ENCODE data around the gene MED12L.
A peak's percentile ranks its signal among the peaks of the same experiment; 100 is the strongest.
"Not testable (repeated sequence)": the region's sequence is repeated elsewhere in the genome, so short reads cannot be mapped to it uniquely, and the experiment has no call there.

MED12L gene

DNA sequence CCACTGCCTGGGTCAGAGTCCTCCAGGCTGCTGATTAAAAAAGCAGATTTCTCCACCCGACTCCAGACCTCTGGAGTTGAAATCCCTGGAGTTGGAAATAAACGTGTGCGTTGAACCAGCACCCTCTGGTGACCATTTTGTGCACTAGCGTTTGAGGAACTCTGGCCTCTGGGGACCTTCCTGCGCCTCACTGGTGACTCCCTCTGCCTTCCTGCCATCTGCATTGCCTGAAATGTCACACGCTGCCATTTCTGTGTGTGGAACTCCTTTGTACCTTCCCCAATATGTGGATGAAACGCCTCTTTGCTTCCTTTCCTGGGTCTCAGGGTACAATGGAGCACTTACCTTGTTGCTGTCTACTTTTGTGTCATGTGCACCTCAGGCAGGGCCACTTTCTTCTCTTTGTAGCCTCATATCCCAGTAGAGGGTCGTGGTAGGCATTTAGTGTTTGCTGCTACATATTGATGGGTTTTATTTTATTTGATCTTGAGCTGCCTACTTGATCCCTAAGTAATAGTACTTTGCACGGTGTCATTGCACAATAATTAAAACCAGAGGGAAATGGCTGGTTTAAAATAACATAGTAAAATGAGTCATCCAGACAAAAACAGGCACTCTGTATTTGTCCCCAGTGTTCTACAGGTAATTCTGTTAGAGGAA lies 60.7 kb downstream of the MED12L start:
- DNase-seq: peak; percentile 75

DNA sequence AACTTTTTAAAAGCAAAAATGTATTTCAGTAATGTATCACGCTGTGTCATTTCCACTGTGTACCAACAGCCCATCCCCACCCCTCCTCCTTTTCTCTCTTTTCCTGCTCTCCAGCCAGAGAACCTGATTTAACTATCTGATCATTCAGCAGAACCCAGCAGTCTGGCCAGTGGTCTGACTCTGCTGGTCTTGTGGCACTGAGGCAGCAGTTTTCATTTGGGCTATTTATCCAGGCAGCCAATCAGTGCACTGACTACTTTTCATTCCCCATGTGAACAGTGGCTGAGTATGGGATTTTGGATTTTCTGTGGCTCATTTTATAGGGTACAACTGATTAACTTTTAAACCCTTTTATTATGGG lies 61.2 kb downstream of the MED12L start:
- DNase-seq: no peak

DNA sequence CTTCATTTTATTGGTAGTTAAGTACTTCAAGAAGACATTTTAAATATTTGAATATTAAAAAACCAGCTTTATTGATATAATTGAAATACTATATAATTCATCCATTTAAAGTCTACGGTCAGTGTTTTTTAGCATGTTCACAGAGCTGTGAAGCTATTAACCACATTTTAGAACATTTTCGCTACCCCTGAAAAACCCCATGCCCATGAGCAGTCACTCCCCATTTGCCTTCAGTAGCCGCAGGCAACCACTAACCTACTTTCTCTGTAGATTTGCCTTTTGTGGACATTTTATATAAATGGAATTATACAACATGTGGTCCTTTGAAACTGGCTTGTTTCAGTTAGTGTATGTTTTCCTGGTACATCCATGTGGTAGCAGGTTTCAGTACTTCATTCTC lies 61.8 kb downstream of the MED12L start:
- no peak for DNase-seq

DNA sequence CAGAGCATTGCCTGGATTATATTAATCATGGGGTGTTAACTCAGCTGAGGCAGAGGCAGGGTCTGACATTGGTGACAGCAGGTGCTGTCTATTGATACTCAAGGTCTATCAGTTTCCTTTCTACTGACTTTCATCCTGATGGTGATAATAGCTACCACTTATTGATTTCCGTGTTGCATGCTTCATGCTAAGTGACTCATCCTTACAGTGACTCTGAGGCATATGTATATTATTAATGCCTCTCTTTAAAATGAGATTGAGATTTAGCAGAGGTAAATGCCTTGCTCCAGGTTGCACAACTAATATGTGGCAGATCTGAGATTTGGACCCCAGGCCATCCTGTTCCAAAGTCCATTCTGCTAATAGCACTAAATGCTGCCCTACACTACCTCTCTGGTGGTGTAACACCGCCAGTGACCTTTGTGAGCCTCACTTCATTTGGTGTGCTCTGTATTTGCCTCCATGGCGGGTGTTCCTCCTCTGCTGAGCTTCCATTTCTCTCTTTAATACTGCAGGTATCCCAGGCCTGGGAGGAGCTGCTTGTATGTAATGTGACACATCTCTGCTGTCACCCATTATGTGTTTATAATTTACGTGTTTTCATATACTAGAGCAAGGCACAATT lies 67.1 kb downstream of the MED12L start:
- DNase-seq: no peak

DNA sequence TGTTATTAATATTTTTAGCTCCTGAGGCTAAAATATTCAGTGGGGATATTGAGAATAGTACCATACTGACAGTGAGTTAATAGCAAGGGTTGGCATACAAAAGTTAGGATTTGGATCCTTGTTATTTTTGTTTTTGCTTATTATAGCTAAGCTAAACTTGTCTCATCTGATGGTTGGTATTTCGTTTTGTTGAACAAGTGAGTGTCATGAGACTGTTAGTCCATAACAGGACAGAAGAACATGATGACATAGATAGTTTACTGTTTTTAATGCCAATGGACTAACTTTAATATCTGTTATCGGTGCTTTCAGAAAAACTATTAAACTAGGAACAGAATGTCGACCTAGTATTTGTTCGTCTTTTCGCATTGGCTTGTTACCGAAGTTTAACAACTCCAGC lies 69.1 kb downstream of the MED12L start:
- DNase-seq: no peak

DNA sequence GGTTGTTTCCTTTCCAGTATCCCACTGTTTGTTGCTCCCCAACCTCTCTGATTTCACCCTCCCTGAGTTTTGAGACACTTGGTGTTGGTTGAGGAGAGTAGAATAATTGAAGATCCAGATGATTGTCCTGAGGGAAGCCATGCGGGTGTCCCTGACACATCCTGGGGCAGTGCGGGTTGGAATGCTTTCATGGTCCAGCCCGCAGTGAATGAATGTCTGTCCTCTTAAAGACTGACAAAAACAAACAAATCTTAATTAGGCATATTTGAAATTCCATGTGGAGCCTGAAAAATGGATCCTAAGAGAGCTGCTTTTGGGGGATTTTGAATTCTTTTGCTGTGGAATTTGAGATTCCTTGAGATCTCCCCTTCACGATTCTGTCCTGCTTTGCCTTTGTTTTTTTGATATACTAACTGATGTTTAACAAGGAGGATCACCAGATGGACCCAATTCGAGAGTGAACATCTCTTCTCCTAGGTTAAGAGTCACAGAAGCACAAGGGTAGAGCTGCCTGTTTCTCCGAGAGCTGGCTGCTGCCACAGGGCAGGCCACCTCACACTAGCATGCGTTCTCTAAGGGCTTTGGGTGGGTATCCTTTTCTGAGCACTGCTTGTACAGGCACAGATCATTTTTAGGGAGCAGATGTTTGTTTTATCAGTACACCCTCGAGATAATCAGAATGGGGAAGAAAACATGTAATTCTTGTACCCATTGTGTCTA lies 70.1 kb downstream of the MED12L start:
- DNase-seq: no peak

DNA sequence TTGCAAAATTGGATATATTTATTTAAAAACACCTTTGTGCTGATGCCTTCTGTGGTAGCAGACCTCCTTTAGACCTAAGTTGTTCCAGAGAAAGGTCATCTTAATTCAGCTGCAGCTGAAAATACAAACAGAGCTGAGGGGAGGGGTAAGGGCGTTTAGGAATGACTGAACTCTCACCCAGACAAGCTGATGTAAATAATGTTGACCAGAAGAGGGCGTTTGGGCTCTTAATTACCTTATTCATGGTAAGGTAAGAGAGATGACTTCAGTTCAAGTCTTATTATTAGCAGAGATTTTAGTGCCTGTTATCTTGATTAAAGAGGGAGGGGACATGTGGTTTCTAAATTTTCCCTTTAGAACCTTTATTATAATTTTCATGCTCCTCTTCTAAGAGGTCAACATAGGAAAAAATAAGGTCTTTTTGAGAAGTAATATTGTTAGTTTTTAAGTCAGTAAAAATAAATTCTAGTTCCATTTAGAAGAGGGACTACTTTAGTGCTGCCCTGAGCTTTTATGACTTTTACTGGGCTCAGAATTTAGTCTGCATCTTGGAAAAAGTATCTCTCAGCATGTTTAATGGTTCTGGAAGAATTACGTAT lies 71.3 kb downstream of the MED12L start:
- DNase-seq: no peak

DNA sequence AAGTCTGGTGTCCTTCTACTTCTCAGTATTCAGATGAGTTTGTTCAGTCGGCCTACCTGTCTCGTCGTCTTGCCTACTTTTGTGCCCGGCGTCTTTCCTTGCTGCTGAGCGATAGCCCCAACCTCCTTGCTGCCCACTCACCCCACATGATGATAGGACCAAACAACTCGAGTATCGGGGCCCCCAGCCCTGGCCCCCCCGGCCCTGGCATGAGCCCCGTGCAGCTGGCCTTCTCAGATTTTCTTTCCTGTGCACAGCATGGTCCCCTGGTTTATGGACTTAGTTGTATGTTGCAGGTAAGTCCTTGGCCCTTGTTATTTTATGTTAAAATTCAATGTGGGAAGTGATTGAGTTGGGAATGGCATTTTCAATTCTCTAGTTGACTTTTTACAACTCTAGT lies 74.3 kb downstream of the MED12L start:
- DNase-seq: no peak

DNA sequence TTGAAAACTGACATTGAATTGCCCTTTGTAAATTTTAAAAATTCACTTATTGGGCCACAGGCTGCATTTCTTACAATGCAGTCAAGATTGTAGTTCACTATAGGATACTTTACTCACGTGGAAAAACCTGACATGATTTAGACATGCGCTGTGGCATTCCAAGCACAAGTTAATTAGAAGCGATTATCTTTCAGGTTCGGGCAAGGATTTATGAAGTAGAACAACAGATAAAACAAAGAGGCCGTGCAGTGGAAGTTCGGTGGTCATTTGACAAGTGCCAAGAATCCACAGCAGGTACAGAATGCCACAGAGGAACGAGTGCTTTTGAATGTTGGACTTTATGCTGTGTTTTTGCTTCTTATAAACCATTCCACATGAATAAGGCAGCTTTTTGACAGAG lies 79.8 kb downstream of the MED12L start:
- DNase-seq: no peak

DNA sequence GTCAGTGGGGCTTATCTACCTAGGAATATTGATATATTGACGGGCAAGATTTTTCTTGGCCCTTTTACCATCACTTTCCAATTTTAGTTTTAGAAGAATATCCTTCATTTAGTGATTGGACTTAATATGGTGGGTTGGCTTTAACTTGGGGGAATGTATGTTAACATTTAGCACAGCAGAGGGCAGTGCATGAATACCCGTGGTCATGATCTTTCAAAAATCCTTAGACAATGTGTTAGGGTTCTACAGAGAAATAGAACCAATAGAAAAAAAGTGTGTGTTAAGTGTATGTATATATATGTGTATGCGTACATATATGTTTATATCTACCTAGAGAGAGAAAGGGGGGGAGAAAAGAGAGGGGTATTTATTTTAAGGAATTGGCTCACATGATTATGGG lies 80.7 kb downstream of the MED12L start:
- no peak for DNase-seq

DNA sequence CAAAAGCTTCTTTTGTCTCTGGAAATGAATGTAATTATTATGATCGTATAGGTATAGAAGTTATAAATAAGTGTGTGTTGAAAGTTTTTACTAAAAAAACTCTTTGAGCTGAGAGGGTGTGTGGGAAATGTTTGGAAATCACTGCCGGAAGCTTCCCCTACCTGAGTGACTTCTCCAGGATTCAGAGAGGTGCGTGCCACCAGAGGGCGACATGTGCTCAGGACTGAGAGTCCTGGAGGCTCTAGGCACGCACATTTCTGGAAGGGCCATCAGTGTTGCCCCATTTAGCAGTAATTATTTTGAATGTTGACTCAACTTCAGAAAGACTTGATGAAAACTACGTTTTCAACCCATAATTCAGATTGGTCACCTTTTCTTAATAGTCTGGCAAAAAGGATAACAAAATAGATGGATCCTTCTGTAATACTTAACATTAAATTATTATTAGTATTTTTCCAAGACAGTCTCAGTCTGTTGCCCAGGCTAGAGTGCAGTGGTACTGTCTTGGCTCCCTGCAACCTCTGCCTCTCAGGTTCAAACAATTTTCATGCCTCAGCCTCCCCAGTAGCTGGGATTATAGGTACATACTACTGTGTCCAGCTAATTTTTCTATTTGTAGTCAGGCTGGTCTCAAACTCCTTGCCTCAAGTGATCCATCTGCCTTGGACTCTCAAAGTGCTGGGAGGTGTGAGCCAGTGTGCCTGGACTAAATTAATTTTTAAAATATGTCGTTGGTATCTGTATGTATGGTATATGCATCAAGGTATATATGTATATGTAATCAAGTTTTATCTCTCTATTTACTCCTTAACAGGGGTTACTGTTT lies 83.0 kb downstream of the MED12L start:
- peak; percentile 56 for DNase-seq

DNA sequence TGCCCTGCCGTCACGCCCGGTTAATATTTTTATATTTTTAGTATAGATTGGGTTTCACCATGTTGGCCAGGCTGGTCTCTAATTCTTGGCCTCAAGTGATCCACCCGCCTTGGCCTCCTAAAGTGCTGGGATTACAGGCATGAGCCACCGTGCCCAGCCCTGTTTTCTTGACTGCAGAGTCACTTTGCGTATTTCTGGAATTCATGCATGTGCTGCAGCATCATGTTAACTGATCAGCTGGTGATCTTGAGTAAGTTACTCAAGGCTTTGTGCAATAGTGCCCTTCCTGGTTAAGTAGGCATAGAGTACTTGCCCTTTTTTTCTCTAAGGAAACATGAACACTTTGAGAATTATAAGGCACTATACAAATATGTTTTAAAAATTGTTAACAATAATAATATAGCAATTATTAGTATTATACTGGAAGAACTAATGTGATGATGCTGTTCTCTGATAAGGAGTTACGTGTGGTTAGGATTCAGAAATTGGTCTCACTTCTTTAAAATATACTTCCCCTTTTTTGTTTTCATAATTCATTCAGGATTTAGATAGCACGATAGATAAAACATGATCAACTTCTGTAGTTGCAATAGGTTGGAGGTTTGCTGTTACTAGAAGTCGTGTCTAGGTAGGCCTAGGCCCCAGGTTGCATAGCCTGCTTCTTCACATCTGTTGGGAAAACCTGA lies 83.9 kb downstream of the MED12L start:
- DNase-seq: no peak

DNA sequence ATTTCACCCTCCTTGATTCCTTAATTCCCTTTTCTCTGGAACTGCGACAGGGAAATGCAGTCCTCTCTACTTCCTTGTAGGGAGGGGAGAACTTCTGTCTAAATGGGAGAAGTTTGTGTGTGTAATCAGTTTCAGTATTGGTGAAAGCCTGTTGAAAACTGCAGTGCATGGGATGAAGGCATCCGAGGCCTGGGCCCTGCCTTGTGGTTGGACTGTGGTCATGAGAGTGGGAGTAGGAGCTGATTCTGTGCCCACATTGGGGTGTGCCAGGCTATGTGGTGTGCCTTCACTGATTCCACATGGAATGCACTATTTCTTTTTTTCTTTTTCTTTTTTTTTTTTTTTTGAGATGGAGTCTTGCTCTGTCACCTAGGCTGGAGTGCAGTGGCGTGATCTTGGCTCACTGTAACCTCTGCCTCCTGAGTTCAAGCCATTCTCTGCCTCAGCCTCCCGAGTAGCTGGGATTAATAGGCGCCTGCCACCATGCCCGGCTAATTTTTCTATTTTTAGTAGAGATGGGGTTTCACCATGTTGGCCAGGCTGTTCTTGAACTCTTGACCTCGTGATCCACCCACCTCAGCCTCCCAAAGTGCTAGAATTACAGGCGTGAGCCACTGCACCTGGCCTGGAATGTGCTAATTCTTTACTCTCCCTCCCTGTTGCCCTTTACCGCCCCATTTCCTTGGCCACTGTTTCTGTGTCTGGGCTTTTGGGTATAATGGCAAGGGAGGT lies 84.7 kb downstream of the MED12L start:
- DNase-seq: not testable (repeated sequence)

DNA sequence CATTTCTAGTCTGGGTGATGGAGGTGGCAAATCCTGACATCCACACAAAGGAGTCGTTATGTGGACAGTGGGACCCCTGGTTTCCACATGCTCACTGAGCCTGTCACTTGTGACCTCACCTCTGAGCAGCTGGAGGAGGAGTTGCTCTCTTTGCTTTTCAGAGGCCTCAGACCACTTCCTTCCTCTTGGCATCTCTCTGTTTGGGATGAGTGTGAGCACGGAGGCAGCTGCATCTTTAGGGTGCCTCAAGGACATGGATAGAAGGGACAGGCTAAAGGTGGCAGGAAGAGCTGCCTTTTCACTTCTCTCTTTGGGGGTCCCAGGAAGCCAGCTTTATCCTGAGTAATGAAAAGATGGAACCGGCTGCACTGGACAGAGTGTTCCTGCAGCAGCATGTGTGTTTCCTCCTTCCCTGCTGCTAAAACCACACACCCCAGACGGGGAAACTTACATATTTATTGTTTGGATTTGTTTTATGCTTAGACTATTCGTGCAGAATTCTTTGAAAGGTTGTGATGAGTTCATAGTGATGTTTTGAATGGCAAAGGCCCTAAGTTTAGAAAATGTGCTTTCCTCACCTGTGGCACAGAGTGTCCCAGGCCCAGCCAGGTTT lies 85.8 kb downstream of the MED12L start:
- DNase-seq: no peak

DNA sequence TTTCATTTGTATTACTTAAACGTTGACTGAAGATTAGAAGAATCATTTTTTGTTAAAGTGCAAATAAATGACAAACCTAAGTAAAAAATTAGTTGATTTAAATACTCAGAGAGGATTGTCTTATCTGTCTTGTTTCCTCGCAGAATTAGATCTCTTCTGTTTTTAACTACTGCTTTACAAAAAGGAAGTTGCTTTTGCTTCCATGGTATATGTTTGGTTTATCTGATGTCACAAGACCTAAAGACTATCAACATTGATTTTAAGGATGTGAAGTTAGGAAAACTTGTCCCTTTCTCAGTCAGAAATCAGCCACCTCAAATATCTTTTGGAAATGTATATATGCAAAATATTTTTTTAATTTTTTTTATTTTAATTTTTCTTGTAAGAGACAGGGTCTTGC lies 88.9 kb downstream of the MED12L start:
- no peak for DNase-seq

DNA sequence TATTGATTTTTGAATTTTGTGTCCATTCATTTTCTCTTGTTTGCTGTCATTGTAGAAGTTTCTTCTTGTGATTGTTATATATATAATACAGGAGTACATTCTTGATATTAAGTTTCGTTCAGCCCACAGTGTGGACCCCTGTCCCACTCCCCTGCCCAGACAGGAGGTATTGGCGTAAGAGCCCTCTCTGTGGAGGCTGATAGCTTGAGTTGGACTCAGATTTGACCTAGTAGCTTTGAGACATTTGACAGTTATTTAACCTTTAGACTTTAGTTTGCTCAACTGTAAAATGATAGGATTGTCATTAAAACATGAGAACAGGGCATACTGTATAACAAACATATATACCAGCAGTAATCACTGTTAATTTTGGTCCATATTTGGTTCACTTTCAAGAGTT lies 90.5 kb downstream of the MED12L start:
- no peak for DNase-seq

DNA sequence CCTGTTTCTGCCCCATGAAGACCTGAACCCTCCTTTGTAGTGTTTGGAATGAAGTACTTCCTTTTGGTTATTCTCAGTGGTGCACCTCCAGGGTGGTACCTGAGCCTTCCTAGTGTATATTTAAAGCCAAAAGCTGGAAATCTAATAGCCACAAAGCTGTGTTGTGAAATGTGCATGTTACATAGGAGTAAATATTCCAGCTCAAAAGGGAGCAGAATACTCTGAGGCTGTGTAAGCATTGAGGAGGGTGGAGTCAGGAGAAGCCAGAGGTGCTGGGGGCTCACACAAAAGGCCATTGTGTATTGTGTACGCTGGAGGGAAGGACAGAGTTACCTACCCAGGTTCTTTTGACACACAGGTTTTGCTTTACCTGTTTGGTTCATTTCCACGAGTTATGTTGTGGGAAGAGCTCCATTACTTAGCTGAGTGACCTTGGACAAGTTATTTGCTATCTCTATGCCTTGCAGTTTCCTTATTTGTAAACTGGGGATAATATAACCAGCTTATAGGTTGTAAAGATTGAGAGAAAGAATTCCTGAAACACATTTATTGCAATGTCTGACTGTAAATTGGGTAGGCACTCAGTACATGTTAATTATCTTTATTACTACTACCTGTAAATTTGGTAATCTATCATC lies 92.9 kb downstream of the MED12L start:
- DNase-seq: no peak

DNA sequence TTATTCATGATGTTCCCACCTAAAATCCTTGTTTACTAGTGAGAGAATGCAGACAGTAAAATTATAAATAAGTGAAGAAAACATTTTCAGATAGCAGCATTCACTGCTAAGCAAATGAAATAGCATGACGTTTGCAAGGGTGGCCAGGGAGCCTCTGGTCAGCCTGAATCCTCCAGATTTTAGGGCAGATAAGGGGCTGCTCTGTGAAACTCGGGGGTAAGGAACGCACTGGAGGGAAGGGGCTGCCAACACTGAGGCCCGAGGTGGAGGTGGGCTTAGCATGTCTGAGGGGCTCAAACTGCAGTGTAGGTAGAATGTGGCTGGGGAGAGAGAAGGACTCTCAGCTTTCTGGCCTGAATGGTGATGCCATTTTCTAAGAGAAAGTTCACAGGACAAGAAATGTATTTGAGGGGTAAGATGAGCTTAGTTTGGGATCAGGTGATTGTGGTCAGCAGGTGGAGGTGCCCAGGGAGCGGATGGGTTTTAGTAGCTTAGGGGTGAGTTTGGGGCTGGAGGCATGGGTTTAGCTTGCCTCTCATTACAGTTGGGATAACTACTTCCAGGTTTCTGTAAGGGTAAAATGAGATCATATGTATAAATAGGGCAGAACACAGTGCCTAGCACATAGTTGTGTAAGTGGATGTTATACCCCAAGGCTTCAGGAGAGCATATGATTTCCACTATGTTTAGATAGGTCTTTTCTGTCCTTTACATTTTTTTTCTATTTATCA lies 97.0 kb downstream of the MED12L start:
- DNase-seq: no peak

DNA sequence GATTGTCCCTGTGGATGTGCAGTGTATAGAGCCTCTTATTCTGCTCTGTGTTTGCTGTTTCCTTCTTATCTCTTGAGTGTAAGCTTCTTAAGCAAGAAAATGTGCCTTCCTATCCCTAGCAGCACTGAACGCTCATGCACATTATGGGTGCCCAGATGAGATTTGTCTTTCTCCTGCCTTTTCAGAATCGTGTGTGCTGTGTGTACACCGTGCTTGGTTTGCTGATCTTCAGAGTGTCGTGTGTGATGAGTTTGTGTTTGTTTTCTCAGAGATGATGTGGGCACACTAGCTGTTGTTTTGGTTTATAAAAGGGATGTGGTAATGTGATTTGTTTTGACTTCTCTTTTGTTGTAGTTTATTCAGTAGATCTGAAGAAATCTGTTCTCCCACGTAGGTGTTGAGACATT lies 97.8 kb downstream of the MED12L start:
- no peak for DNase-seq

DNA sequence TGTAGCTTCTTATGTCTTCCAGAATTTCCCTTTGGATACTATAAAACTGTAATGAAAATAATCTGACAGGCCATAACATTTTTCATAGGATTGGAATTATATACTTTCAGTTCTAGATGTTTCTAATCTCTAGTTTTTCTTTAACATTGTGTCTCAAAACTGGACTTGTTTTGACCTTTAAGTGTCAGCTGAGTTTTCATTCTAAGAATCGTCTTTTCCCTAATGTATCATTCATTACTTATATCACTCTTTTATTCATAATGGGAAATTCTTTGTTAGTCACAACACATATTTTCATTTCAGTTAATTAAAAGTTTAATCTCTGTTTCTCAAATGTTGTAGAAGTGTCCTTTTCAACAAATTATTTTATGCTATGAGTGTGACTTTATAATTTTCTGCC lies 105.6 kb downstream of the MED12L start:
- DNase-seq: no peak

All from amniotic stem cell (primary cell).